Bronchial smooth muscle cell (primary cell): Measurements from ENCODE around the gene FXYD3. TPM values are rescaled to one million over a fixed set of nuclear protein-coding genes. Genes with fewer than 3 reads are reported as not detected.

Experiments used
- total RNA-seq: library from RNA; depleted of rRNA; stranded (reverse); fragments of >200 nt; gene quantifications from 2 replicates; pipeline ENCODE4 v1.2.1, GENCODE V29; 2014

Gene FXYD3
- total RNA-seq, result 0.16 and 1.1 TPM in 2 replicates

GRCh38 chr19:35115177-35115951, at the start of gene FXYD3:
TSS of gene FXYD3 (plus strand) at chr19:35115823. CDS start at chr19:35119377, 3,554 bp downstream.

DNA sequence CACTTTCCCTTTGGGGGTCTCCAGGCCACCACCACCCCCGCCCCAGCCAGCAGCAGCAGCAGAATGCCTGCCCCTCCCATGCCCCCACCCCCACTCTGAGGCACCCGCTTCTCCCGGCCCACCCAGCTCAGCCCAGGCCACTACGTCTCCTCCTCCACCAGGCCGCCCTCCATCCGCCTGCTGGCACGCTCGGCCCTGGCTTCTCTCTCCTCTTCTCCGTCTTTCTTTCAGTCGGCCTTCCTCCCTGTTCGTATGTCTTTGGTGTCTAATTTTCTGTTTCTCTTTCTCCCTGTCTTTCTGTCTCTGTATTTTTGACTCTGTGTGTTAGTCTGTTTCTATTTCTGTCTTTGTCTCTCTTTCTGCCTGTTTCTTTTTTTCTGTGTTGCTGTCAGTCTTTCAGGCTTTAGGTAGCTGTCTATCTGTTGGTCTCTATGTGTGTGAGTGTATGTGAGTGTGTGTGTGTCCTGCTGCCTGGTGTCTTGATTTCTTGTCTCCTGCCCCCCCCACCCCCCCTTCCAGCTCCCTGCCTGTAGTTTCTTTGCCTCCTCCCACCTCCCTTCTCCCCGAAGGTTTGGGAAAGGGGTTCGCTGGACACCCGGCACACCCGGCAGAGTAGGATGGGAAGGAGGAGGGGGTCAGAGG, 19.1 kb downstream of the FXYD3 start, which contains the start of gene LGI4:
Gene LGI4 (minus strand): TSS at position 459 of the 642 bp plus-strand sequence. CDS start 379 bp downstream, at position 80.

GRCh38 chr19:35138305-35138892, 22.8 kb downstream of the FXYD3 start, which contains the start of gene FXYD1:
TSS of gene FXYD1 (plus strand) at chr19:35138824. CDS start at chr19:35140080, 1,256 bp downstream.

GRCh38 chr19:35143231-35143715, 27.6 kb downstream of the FXYD3 start, which contains the start of gene FXYD7:
TSS of gene FXYD7 (plus strand) at chr19:35143255. CDS start at chr19:35143334, 79 bp downstream.

DNA sequence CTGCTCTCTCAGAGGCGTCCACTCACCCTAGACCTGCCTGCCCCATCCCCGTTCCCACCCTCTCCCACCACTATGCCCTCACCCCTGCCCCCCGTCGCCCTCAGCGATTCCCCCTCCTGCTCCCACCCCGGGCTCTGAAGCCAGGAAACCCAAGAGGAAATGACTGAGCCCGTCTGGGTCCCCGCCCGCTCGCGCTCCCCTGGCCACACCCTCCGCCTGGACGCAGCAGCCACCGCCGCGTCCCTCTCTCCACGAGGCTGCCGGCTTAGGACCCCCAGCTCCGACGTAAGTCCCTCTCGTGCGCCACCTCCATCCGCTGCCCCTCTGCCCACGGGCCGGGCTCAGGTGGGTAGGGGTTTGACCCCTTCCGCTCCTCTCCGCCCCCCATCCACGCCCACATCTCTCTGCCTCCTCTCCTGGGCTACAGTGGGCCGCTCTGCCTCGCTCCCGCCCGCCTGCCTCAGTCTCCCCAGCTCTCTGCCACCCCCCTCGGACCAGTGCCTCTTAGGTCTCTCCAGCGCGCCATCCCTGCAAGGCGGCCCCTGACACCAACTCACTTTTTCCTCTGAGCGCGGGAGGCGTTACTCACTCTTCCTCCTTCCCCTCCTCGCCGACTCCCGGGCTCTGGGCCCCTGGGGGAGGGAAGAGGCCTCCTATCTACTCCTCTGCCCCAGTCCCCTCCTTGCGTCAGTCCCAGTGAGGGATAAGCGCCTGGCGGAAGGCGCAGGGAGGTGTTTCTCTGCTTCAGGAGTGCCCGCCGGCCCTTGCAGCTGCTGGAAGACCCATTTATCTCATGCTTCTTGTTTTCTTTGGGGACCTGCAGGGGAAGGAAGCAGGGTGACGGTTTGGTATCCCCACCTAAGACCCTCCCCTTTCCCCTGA, 39.1 kb downstream of the FXYD3 start, which contains the start of gene FXYD5:
Gene FXYD5 (plus strand): TSS at position 211 of the 882 bp plus-strand sequence. CDS start 816 bp downstream, outside the sequence.

Other genes with a start within 250 kb of the FXYD3 start
- gene ZNF30, start 188.9 kb upstream of the FXYD3 start, total RNA-seq, result 3.1 and 3.3 TPM in 2 replicates
- gene ZNF792, start 151.6 kb upstream of the FXYD3 start, total RNA-seq, result 5.2 and 5.8 TPM in 2 replicates
- gene GRAMD1A, start 115.5 kb upstream of the FXYD3 start, total RNA-seq, result 19.9 and 20.3 TPM in 2 replicates
- 10.6 and 15.6 TPM in 2 replicates for gene SCN1B, start 85.4 kb upstream of the FXYD3 start, total RNA-seq
- gene HPN, start 74.1 kb upstream of the FXYD3 start, total RNA-seq, result 0.09 and 0.16 TPM in 2 replicates
- gene LGI4, start 19.2 kb downstream of the FXYD3 start, total RNA-seq, result 0.47 and 0.52 TPM in 2 replicates
- gene FXYD1, start 23.0 kb downstream of the FXYD3 start, total RNA-seq, result 4.4 and 14.6 TPM in 2 replicates
- 0.17 TPM in 1 of 2 replicates, not detected in the other for gene FXYD7, start 27.4 kb downstream of the FXYD3 start, total RNA-seq
- 16.8 and 28.7 TPM in 2 replicates for gene FXYD5, start 38.9 kb downstream of the FXYD3 start, total RNA-seq
- gene FAM187B, start 112.9 kb downstream of the FXYD3 start, total RNA-seq, result not detected in 2 replicates
- 0.47 TPM in 1 of 2 replicates, not detected in the other for gene LSR, start 133.2 kb downstream of the FXYD3 start, total RNA-seq
- 41.8 and 59.8 TPM in 2 replicates for gene USF2, start 153.1 kb downstream of the FXYD3 start, total RNA-seq
- not detected in 2 replicates for gene HAMP, start 166.7 kb downstream of the FXYD3 start, total RNA-seq
- not detected in 2 replicates for gene MAG, start 176.3 kb downstream of the FXYD3 start, total RNA-seq
- 0.16 TPM in 1 of 2 replicates, not detected in the other for gene CD22, start 213.4 kb downstream of the FXYD3 start, total RNA-seq
- gene FFAR1, start 232.1 kb downstream of the FXYD3 start, total RNA-seq, result not detected in 2 replicates
- gene FFAR3, start 242.6 kb downstream of the FXYD3 start, total RNA-seq, result not detected in 2 replicates